Endodermal cell (in vitro differentiated cells): ENCODE results near the gene CRTC3. TPM values are rescaled to one million over a fixed set of nuclear protein-coding genes. Genes with fewer than 3 reads are reported as not detected.

Experiments used
- DNase-seq: peaks from one replicate; pipeline ENCODE4 v3.0.0-alpha.2; 2017
- H3K27ac ChIP-seq: 2 replicates; pipeline ENCODE4 v1.5.1; 2013; ENCODE audit warnings: mild to moderate bottlenecking, low read depth, low read length, moderate library complexity
- H3K27me3 ChIP-seq: 2 replicates; pipeline ENCODE4 v1.6.1; 2013; ENCODE audit warnings: mild to moderate bottlenecking, low read length, moderate library complexity; ENCODE audit not compliant: insufficient read depth, control insufficient read depth, poor library complexity, severe bottlenecking
- H3K36me3 ChIP-seq: 2 replicates; pipeline ENCODE4 v1.7.0; 2013; ENCODE audit warnings: mild to moderate bottlenecking, low read length, moderate library complexity; ENCODE audit not compliant: control insufficient read depth, insufficient read depth
- H3K4me1 ChIP-seq: one replicate; pipeline ENCODE4 v1.7.0; 2013; ENCODE audit warnings: low read length; ENCODE audit not compliant: control insufficient read depth, insufficient read depth
- H3K4me3 ChIP-seq: 2 replicates; pipeline ENCODE4 v1.5.1; 2013; ENCODE audit warnings: mild to moderate bottlenecking, low read length, moderate library complexity
- H3K9ac ChIP-seq: 2 replicates; pipeline ENCODE4 v1.6.1; 2013; ENCODE audit warnings: mild to moderate bottlenecking, low read length, moderate library complexity; ENCODE audit not compliant: poor library complexity, severe bottlenecking; ENCODE audit errors: extremely low read depth
- H3K9me3 ChIP-seq: 2 replicates; pipeline ENCODE4 v1.6.1; 2013; ENCODE audit warnings: mild to moderate bottlenecking, low read length, moderate library complexity; ENCODE audit not compliant: control insufficient read depth
- H3K27ac Mint-ChIP-seq: 2 replicates; pipeline ENCODE4 v1.8.0; 2020; ENCODE audit warnings: mixed read lengths
- H3K27me3 Mint-ChIP-seq: 2 replicates; pipeline ENCODE4 v1.8.0; 2021; ENCODE audit warnings: mild to moderate bottlenecking, mixed read lengths; ENCODE audit not compliant: insufficient read depth
- H3K36me3 Mint-ChIP-seq: 2 replicates; pipeline ENCODE4 v1.8.0; 2020; ENCODE audit warnings: low read depth, mixed read lengths
- H3K4me1 Mint-ChIP-seq: 2 replicates; pipeline ENCODE4 v1.8.0; 2020; ENCODE audit warnings: mixed read lengths
- H3K4me3 Mint-ChIP-seq: 2 replicates; pipeline ENCODE4 v1.8.0; 2020; ENCODE audit warnings: mild to moderate bottlenecking, moderate library complexity, mixed read lengths
- H3K9me3 Mint-ChIP-seq: 2 replicates; pipeline ENCODE4 v1.8.0; 2020; ENCODE audit warnings: mild to moderate bottlenecking, mixed read lengths
- CTCF ChIP-seq: fragments of 200-600 bp; sonication (generic); conservative IDR thresholded peaks from 2 replicates; pipeline ENCODE4 v1.5.0; 2021; ENCODE audit warnings: antibody characterized with exemption, mild to moderate bottlenecking
- WGBS, 2 experiments: methylation state at CpG; one replicate each; pipeline versions ENCODE4 v1.1.5 to v1.1.7; 2013; ENCODE audit warnings: missing lambda C conversion rate in 2 of 2, mixed read lengths in 1 of 2; ENCODE audit not compliant: insufficient coverage in 1 of 2, insufficient read length in 1 of 2; 5-methylcytosine and 5-hydroxymethylcytosine counted together
- total RNA-seq, 2 donors: library from RNA; stranded (reverse); fragmentation: NEBNext Ultra II Directional in 1 of 2; extraction: Animal tissue kit (Norgen Biotek cat#: 25700) in 1 of 2; gene quantifications; 2 replicates in 1 of 2; 3 replicates in 1 of 2; pipeline ENCODE4 v1.2.1, GENCODE V29; 2021

CRTC3 gene
- total RNA-seq, 2 donors from 2014 or later = 17.3 to 21.9 TPM

GRCh38 chr15:90645873-90646575, 116.3 kb downstream of the CRTC3 start:
- Histone ChIP-seq H3K27me3 (no peaks in the 10 kb centered on the region), H3K9ac (no peak overlapping the region), H3K9me3 (no peaks in the 10 kb centered on the region), H3K36me3 (peaks cover 13% of the 10 kb centered on the region), H3K27ac (no peak overlapping the region), H3K4me3 (no peak overlapping the region), H3K4me1 (no peaks in the 10 kb centered on the region)
- H3K4me1 Mint-ChIP-seq = peaks cover 6% of the 10 kb centered on the region
- no peak for DNase-seq
- H3K27me3 Mint-ChIP-seq = no peaks in the 10 kb centered on the region
- no peaks in the 10 kb centered on the region for H3K9me3 Mint-ChIP-seq
- no peak for TF ChIP-seq CTCF
- 91 to 98% methylated on average over 14 to 23 of the region's 23 CpGs for WGBS, 2 experiments
- no peak overlapping the region for H3K4me3 Mint-ChIP-seq
- H3K36me3 Mint-ChIP-seq = peaks cover 27% of the 10 kb centered on the region
- peak overlapping the region; percentile 22 for H3K27ac Mint-ChIP-seq

- Mint-ChIP-seq H3K9me3 (peaks cover 2% of the 10 kb centered on the region), H3K36me3 (peaks cover 25% of the 10 kb centered on the region), H3K4me1 (peaks cover 6% of the 10 kb centered on the region), H3K27me3 (no peaks in the 10 kb centered on the region), H3K4me3 (no peak overlapping the region), H3K27ac (no peak overlapping the region)
- 87 to 90% methylated on average over 5 to 6 of the region's 6 CpGs for WGBS, 2 experiments
- DNase-seq = no peak
- Histone ChIP-seq H3K4me3 (no peak overlapping the region), H3K27me3 (no peaks in the 10 kb centered on the region), H3K36me3 (peaks cover 13% of the 10 kb centered on the region), H3K4me1 (no peaks in the 10 kb centered on the region), H3K9ac (no peak overlapping the region), H3K27ac (no peak overlapping the region), H3K9me3 (no peaks in the 10 kb centered on the region)
- no peak for TF ChIP-seq CTCF
Measured at GRCh38 chr15:90646662-90647305, 117.1 kb downstream of the CRTC3 start.

GRCh38 chr15:90647326-90647725, 117.6 kb downstream of the CRTC3 start:
- H3K36me3 ChIP-seq = peaks cover 11% of the 10 kb centered on the region
- no peak overlapping the region for H3K27ac Mint-ChIP-seq
- H3K27ac ChIP-seq = no peak overlapping the region
- H3K9me3 Mint-ChIP-seq = peaks cover 2% of the 10 kb centered on the region
- H3K4me3 ChIP-seq = no peak overlapping the region
- H3K36me3 Mint-ChIP-seq = peaks cover 19% of the 10 kb centered on the region
- WGBS, 2 experiments = 73% methylated on average over 1 of the region's 2 CpGs; no CpG with 5 or more reads in 1 of the 2 experiments
- H3K4me1 Mint-ChIP-seq = peaks cover 6% of the 10 kb centered on the region
- no peak overlapping the region for H3K9ac ChIP-seq
- no peaks in the 10 kb centered on the region for H3K4me1 ChIP-seq
- no peaks in the 10 kb centered on the region for H3K9me3 ChIP-seq
- H3K4me3 Mint-ChIP-seq = no peak overlapping the region
- no peak for DNase-seq
- H3K27me3 ChIP-seq = no peaks in the 10 kb centered on the region
- no peak for TF ChIP-seq CTCF
- H3K27me3 Mint-ChIP-seq = no peaks in the 10 kb centered on the region
